ENCODE measurements around the gene MROH9. TPM values are rescaled to one million over a fixed set of nuclear protein-coding genes. Genes with fewer than 3 reads are reported as not detected.

The MROH9 gene
- total and polyA plus RNA-seq, 9 of the 15 experiments (the other 6 are each of a cell fraction or from before 2014, with no cell fraction given) = not detected

GRCh38 chr1:170927955-170928840 is 7.1 kb upstream of the MROH9 start:
- Histone ChIP-seq H3K4me2 (ENCODE audit: insufficient read depth, low read length) (no peak overlapping the region), H3K9me3 (replicated peaks; ENCODE audit: control insufficient read depth, insufficient read depth, low read depth, low read length) (no peaks in the 10 kb centered on the region; the same call in 1 of the 2 replicates), H3K4me3 (no peak overlapping the region), H3K79me2 (ENCODE audit: control insufficient read depth, insufficient read depth, low read length) (no peaks in the 10 kb centered on the region), H3K9me1 (ENCODE audit: control insufficient read depth, insufficient read depth, low read length) (no peaks in the 10 kb centered on the region), H3K36me3 (ENCODE audit: control insufficient read depth, insufficient read depth, low read length) (no peaks in the 10 kb centered on the region), H2AFZ (ENCODE audit: low read depth, low read length) (no peak overlapping the region), H3K9ac (ENCODE audit: insufficient read depth in 1 of 2, low read depth in 2 of 2, low read length in 2 of 2) (no peak overlapping the region), H3K27ac (ENCODE audit: extremely low read depth, low read depth, low read length) (no peak overlapping the region), H4K20me1 (replicated peaks; ENCODE audit: control insufficient read depth, insufficient read depth, low read length) (no peaks in the 10 kb centered on the region), H3K4me1 (replicated peaks in 1 of 2; ENCODE audit: control insufficient read depth in 2 of 2, insufficient read depth in 2 of 2, low read length in 2 of 2) (no peaks in the 10 kb centered on the region), H3K27me3 (ENCODE audit: control insufficient read depth in 2 of 2, insufficient read depth in 2 of 2, low read length in 2 of 2) (no peaks in the 10 kb centered on the region)
- no peak for ATAC-seq
- 3% methylated on average over 8 of the region's 8 CpGs for WGBS (ENCODE audit: insufficient coverage, low coverage, missing lambda C conversion rate)
- intact Hi-C loops (cut with micrococcal nuclease) (loop anchor here (2.0 to 5.0 kb wide), 3 partner anchors 917 to 1376 kb away; no protein-coding TSS in a partner anchor), in situ Hi-C loops (cut with MboI) (no loop called here)
- ChIA-PET POLR2A (no interaction called here), CTCF (ENCODE audit: low intra/inter-chr PET ratio) (interaction anchor here (0.6 kb wide), 2 partner anchors 167 to 916 kb away, joined by 3 to 4 read pairs; no protein-coding TSS in a partner anchor)
- TF ChIP-seq SETDB1 (IDR thresholded peaks at IDR 0.05; ENCODE audit: low read length) = no peak
- no peak for TF ChIP-seq MTF1 (CRISPR knock-in tag; IDR thresholded peaks at IDR 0.05; ENCODE audit: borderline replicate concordance)
- no peak for TF ChIP-seq FOXA3 (CRISPR knock-in tag; conservative IDR thresholded peaks at IDR 0.05 in 1 of 2, IDR thresholded peaks at IDR 0.05 in 1 of 2)
- no peak for TF ChIP-seq CGGBP1 (CRISPR knock-in tag; IDR thresholded peaks at IDR 0.05)
- TF ChIP-seq NRF1 (conservative IDR thresholded peaks at IDR 0.05 in 1 of 2, IDR thresholded peaks at IDR 0.05 in 1 of 2) = no peak
- no peak for TF ChIP-seq NFIC (IDR thresholded peaks at IDR 0.05)
- no peak for TF ChIP-seq KAT7 (CRISPR knock-in tag; IDR thresholded peaks at IDR 0.05; ENCODE audit: borderline replicate concordance)
- no peak for TF ChIP-seq RBFOX2 (IDR thresholded peaks at IDR 0.05; ENCODE audit: low read depth, low read length)
- no peak for TF ChIP-seq SP2 (IDR thresholded peaks at IDR 0.05; ENCODE audit: extremely low read depth, low read depth, low read length, poor library complexity, severe bottlenecking)
- TF ChIP-seq RCOR1 (IDR thresholded peaks at IDR 0.05; ENCODE audit: borderline replicate concordance in 1 of 2, low read depth in 2 of 2, low read length in 2 of 2) = no peak
- no peak for TF ChIP-seq ZNF431 (CRISPR knock-in tag; IDR thresholded peaks at IDR 0.05)
- no peak for TF ChIP-seq HOXB6 (CRISPR knock-in tag; IDR thresholded peaks at IDR 0.05; ENCODE audit: borderline replicate concordance)
- TF ChIP-seq JUN (IDR thresholded peaks at IDR 0.05; ENCODE audit: borderline replicate concordance, low read depth, low read length) = no peak
- TF ChIP-seq JUN (CRISPR knock-in tag; IDR thresholded peaks at IDR 0.05; ENCODE audit: borderline replicate concordance) = no peak
- no peak for FAIRE-seq
- BruUV-seq (replicated peaks) = no TSS peak
- DNase-seq (ENCODE audit: extremely low read depth in 1 of 4, low spot score in 3 of 4) = no peak

All from K562 (cell line).